NCI-H748 treated with DMSO at 0.1 percent for 48 hours (cell line): ENCODE data around the gene ATP2B2.

Experiments
- DNase-seq: peaks from one replicate; lab custom pipeline; 2025; lab: John Stamatoyannopoulos, UW

Gene ATP2B2

GRCh38 chr3:10469441-10470119, 35.8 kb downstream of the ATP2B2 start:
- no peak for DNase-seq

- DNase-seq, result no peak
These were observed 36.6 kb downstream of the ATP2B2 start for GRCh38 chr3:10468613-10469354.

GRCh38 chr3:10467904-10468612, 37.3 kb downstream of the ATP2B2 start:
- no peak for DNase-seq

- no peak for DNase-seq
These were observed 38.2 kb downstream of the ATP2B2 start for GRCh38 chr3:10467204-10467603.

- no peak for DNase-seq
These were observed 39.2 kb downstream of the ATP2B2 start for GRCh38 chr3:10466186-10466585.

- DNase-seq, result no peak
These were observed 40.2 kb downstream of the ATP2B2 start for GRCh38 chr3:10465161-10465560.

GRCh38 chr3:10463533-10464434, 41.6 kb downstream of the ATP2B2 start:
- DNase-seq, result no peak

- DNase-seq, result no peak
These were observed 42.5 kb downstream of the ATP2B2 start for GRCh38 chr3:10462641-10463532.

GRCh38 chr3:10460951-10461545, 44.3 kb downstream of the ATP2B2 start:
- DNase-seq, result no peak

- DNase-seq, result no peak
These were observed 45.2 kb downstream of the ATP2B2 start for GRCh38 chr3:10459954-10460754.

- DNase-seq, result no peak
These were observed 47.8 kb downstream of the ATP2B2 start for GRCh38 chr3:10457560-10457959.

- no peak for DNase-seq
These were observed 48.4 kb downstream of the ATP2B2 start for GRCh38 chr3:10456981-10457380.

- DNase-seq, result no peak
These were observed 49.9 kb downstream of the ATP2B2 start for GRCh38 chr3:10455545-10455914.

- DNase-seq, result no peak
These were observed 50.4 kb downstream of the ATP2B2 start for GRCh38 chr3:10454907-10455544.

GRCh38 chr3:10453431-10454163, 51.8 kb downstream of the ATP2B2 start:
- no peak for DNase-seq

- no peak for DNase-seq
These were observed 54.6 kb downstream of the ATP2B2 start for GRCh38 chr3:10450494-10451440.

- DNase-seq, result no peak
These were observed 56.0 kb downstream of the ATP2B2 start for GRCh38 chr3:10449436-10449835.
